Amniotic stem cell (primary cell): Measurements from ENCODE around the gene NRGN.

Experiments
- DNase-seq: peaks from one replicate; lab custom pipeline; 2025; lab: John Stamatoyannopoulos, UW

Gene NRGN

GRCh38 chr11:124788521-124788920 lies 48.8 kb downstream of the NRGN start:
- no peak for DNase-seq

- DNase-seq = no peak
Measured at GRCh38 chr11:124791626-124792341, 52.0 kb downstream of the NRGN start.

- DNase-seq = no peak
Measured at GRCh38 chr11:124793466-124794278, 53.9 kb downstream of the NRGN start.

GRCh38 chr11:124796312-124796711 lies 56.6 kb downstream of the NRGN start:
- DNase-seq = no peak
